AG04450 (cell line): ENCODE results near the gene SYT9. TPM values are rescaled to one million over a fixed set of nuclear protein-coding genes. Genes with fewer than 3 reads are reported as not detected.

Experiments used
- CTCF ChIA-PET: fragments of 300-600, 350-600 bp; formaldehyde crosslinking; extraction: SDS; loops from one replicate; lab custom pipeline; 2022; ENCODE audit warnings: antibody characterized with exemption, inconsistent platforms; lab: Charles Lee
- POLR2A ChIA-PET: fragments of 350-600 bp; formaldehyde crosslinking; extraction: SDS; loops from one replicate; lab custom pipeline; 2021; ENCODE audit warnings: antibody characterized with exemption, inconsistent platforms; lab: Yijun Ruan, JAX
- DNase-seq: peaks from one replicate; pipeline ENCODE4 v3.0.0-alpha.2; 2011; ENCODE audit warnings: low read depth, low spot score
- H3K27ac ChIP-seq: one replicate; pipeline ENCODE4 v1.5.1; 2012; ENCODE audit warnings: low read depth, low read length, control low read depth
- H3K27me3 ChIP-seq: one replicate; pipeline ENCODE4 v1.6.0; 2012; ENCODE audit warnings: low read length; ENCODE audit not compliant: control insufficient read depth, insufficient read depth
- H3K4me3 ChIP-seq: 2 replicates; pipeline ENCODE4 v1.5.1; 2011; ENCODE audit warnings: mild to moderate bottlenecking, low read depth, low read length, control low read depth
- H3K9me3 ChIP-seq: 2 replicates; pipeline ENCODE4 v1.5.1; 2012; ENCODE audit warnings: low read length; ENCODE audit not compliant: control insufficient read depth, insufficient read depth
- CTCF ChIP-seq: IDR thresholded peaks from 2 replicates; pipeline ENCODE4 v1.5.1; 2011; ENCODE audit warnings: low read depth, low read length, control low read depth, inconsistent platforms
- polyA plus RNA-seq: library from polyadenylated mRNA; depleted of rRNA; stranded (reverse); fragments of >200 nt; gene quantifications from 2 replicates; pipeline ENCODE4 v1.2.3, GENCODE V29; 2011

Gene SYT9
- polyA plus RNA-seq, 1 experiment, result not detected

GRCh38 chr11:7385532-7385931, 133.8 kb downstream of the SYT9 start:
- no peak overlapping the region for H3K27ac ChIP-seq
- no peaks in the 10 kb centered on the region for H3K27me3 ChIP-seq
- POLR2A ChIA-PET, result no interaction called here
- no peak for DNase-seq
- no peak overlapping the region for H3K4me3 ChIP-seq
- TF ChIP-seq CTCF, result no peak
- CTCF ChIA-PET, result no interaction called here
- no peaks in the 10 kb centered on the region; the same call in 1 of the 2 replicates for H3K9me3 ChIP-seq

- ChIA-PET POLR2A (interaction anchor here (0.6 kb wide), 1 partner anchor 21 kb away, joined by 3 read pairs; no protein-coding TSS in a partner anchor), CTCF (interaction anchor here (0.6 kb wide), 1 partner anchor 280 kb away, joined by 3 read pairs; no protein-coding TSS in a partner anchor)
- no peak for DNase-seq
- no peak overlapping the region for H3K27ac ChIP-seq
- H3K9me3 ChIP-seq, result no peaks in the 10 kb centered on the region; the same call in 1 of the 2 replicates
- H3K4me3 ChIP-seq, result no peak overlapping the region
- H3K27me3 ChIP-seq, result no peaks in the 10 kb centered on the region
- TF ChIP-seq CTCF, result no peak
These were observed 162.5 kb downstream of the SYT9 start for GRCh38 chr11:7413961-7414915.

GRCh38 chr11:7414973-7415817, 163.5 kb downstream of the SYT9 start:
- CTCF ChIA-PET, result interaction anchor here (0.6 kb wide), 1 partner anchor 279 kb away, joined by 3 read pairs; no protein-coding TSS in a partner anchor

GRCh38 chr11:7416080-7416479, 164.4 kb downstream of the SYT9 start:
- Histone ChIP-seq H3K27me3 (no peaks in the 10 kb centered on the region), H3K9me3 (no peaks in the 10 kb centered on the region; the same call in 1 of the 2 replicates), H3K27ac (no peak overlapping the region), H3K4me3 (no peak overlapping the region)
- no peak for TF ChIP-seq CTCF
- ChIA-PET CTCF (no interaction called here), POLR2A (no interaction called here)
- no peak for DNase-seq

More at GRCh38 chr11:7414973-7415817, 163.5 kb downstream of the SYT9 start:
- no peaks in the 10 kb centered on the region; the same call in 1 of the 2 replicates for H3K9me3 ChIP-seq
- DNase-seq, result no peak
- no peak overlapping the region for H3K27ac ChIP-seq
- TF ChIP-seq CTCF, result no peak
- POLR2A ChIA-PET, result no interaction called here
- no peak overlapping the region for H3K4me3 ChIP-seq
- H3K27me3 ChIP-seq, result no peaks in the 10 kb centered on the region
